ENCODE results near the gene UBE2I. TPM values are rescaled to one million over a fixed set of nuclear protein-coding genes. Genes with fewer than 3 reads are reported as not detected.

UBE2I gene
- 71.3 and 116 TPM in 2 replicates for total RNA-seq (2014; rRNA removed)
- Bru-seq, nascent RNA = percentile 80 among the genes with signal in this experiment
- percentile 93 among the genes with signal in this experiment for BruChase-seq, experiment 1, labeled RNA remaining after a 6-hour chase
- BruChase-seq, experiment 2, labeled RNA remaining after a 2-hour chase = percentile 89 among the genes with signal in this experiment
- long read RNA-seq, transcript UBE2I-203 (7 exons, 2,976 nt) = major isoform, 54 of 104 reads
- long read RNA-seq, partial matches to known transcripts = 13 of 104 reads
- long read RNA-seq, other reads (novel, unspliced or antisense) = 28 of 104 reads

DNA sequence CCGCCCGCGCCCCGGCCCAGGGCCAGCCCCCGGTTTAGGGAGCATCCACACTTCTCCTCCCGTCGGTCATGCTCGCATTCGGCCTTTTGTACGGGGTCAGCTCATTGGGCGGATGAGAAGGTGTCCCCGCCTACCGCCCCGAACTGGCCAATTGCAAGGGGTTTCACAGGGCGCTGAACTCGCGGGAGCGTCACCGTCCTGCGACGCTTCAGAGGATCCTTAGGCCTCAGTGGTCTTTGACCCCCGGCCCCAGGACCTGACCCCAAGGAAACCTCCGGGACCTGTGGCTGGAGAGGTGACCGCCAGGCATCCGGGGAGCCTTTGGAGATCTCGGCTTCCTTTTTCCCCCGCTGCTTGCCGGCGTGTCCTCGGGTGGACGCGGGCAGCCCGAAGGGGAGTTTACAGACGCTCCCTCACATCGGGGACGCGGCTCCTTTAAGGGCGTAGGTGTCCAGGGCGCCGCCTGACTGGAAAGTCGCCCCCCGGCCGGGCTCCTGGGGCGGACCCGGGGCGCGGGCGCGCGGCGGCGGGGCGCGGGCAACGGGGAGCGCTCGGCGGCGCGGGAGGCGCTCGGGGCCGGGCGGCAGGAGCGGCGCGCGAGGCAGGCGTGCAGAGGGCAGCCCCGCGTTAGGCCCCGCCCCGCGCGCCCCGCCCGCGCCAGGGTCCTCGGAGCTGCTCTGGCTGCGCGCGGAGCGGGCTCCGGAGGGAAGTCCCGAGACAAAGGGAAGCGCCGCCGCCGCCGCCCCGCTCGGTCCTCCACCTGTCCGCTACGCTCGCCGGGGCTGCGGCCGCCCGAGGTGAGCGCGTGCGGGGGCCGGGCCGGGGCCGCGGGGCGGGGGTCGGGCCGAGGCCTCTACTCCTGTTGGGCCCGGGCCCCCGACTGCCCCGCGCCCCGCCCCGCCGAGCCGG is at the start of gene UBE2I:
Gene UBE2I (plus strand): TSS at position 660 of the 909 bp plus-strand sequence. CDS start 4,395 bp downstream, outside the sequence.
- Histone ChIP-seq H3K4me2 (ENCODE audit: low read length) (peak within 1 kb of the TSS; percentile 100), H3F3A (ENCODE audit: low read length, unreplicated experiment) (no peaks in the 10 kb centered on the region), H3K27me3 (ENCODE audit: low read length) (no peaks in the 10 kb centered on the region), H3K27ac (ENCODE audit: low read length) (peak within 1 kb of the TSS; percentile 94), H2AFZ (ENCODE audit: low read length) (peak within 1 kb of the TSS; percentile 90), H3K9ac (ENCODE audit: low read length) (peak within 1 kb of the TSS; percentile 100), H3K4me3 (ENCODE audit: low read length) (peak within 1 kb of the TSS; percentile 85), H4K20me1 (ENCODE audit: low read length) (peaks cover 41% of the 10 kb centered on the region), H3K36me3 (ENCODE audit: low read depth, low read length) (peaks cover 11% of the 10 kb centered on the region; the same call in 1 of the 2 replicates), H3K79me2 (ENCODE audit: low read length) (peaks cover 44% of the 10 kb centered on the region), H3K9me2 (replicated peaks; ENCODE audit: low read length) (no peaks in the 10 kb centered on the region), H3K9me3 (ENCODE audit: low read length) (no peaks in the 10 kb centered on the region), H3K4me1 (ENCODE audit: insufficient read depth, low read length) (peaks cover 10% of the 10 kb centered on the region; the same call in 1 of the 2 replicates)
- peak; percentile 67 for ATAC-seq
- DNase-seq = peak; percentile 93
- intact Hi-C loops (cut with micrococcal nuclease) = no loop called here
- ChIA-PET POLR2A (ENCODE audit: unreplicated experiment) (interaction anchor here (0.6 kb wide), 1 partner anchor 474 kb away, joined by 4 read pairs; no protein-coding TSS in a partner anchor), CTCF (no interaction called here)
- no TSS peak for BruUV-seq (replicated peaks)
- TF ChIP-seq, protein P1, sequence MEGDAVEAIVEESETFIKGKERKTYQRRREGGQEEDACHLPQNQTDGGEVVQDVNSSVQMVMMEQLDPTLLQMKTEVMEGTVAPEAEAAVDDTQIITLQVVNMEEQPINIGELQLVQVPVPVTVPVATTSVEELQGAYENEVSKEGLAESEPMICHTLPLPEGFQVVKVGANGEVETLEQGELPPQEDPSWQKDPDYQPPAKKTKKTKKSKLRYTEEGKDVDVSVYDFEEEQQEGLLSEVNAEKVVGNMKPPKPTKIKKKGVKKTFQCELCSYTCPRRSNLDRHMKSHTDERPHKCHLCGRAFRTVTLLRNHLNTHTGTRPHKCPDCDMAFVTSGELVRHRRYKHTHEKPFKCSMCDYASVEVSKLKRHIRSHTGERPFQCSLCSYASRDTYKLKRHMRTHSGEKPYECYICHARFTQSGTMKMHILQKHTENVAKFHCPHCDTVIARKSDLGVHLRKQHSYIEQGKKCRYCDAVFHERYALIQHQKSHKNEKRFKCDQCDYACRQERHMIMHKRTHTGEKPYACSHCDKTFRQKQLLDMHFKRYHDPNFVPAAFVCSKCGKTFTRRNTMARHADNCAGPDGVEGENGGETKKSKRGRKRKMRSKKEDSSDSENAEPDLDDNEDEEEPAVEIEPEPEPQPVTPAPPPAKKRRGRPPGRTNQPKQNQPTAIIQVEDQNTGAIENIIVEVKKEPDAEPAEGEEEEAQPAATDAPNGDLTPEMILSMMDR (conservative IDR thresholded peaks at IDR 0.05; ENCODE audit: low read depth, low read length) = no peak
- TF ChIP-seq EZH2 (IDR thresholded peaks at IDR 0.05; ENCODE audit: low read length, unreplicated experiment) (no peak), EZH2phosphoT487 (IDR thresholded peaks at IDR 0.05; ENCODE audit: borderline replicate concordance, low read length) (no peak)

DNA sequence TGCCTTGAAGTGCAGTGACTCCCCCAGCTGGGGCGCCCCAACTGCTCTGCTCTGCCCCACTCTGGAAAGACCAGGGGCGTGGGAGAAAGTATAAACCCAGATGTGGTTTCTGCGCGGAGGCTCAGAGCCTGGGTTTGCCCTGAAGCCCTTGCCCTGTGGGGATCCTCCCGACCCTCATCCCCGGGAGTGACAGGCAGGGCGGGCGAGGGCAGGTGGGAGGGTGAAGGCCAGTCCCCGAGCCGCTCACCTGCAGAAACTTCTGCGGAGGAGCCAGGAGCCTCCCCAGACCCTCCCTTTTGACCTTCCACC is 49.7 kb upstream of the UBE2I start:
- DNase-seq (no peak), ATAC-seq (no peak)
- no peaks in the 10 kb centered on the region for H4K20me1 ChIP-seq (ENCODE audit: low read length)
- H2AFZ ChIP-seq (ENCODE audit: low read length) = no peak overlapping the region
- POLR2A ChIA-PET (ENCODE audit: unreplicated experiment) = no interaction called here
- H3F3A ChIP-seq (ENCODE audit: low read length, unreplicated experiment) = no peaks in the 10 kb centered on the region
- CTCF ChIA-PET = no interaction called here
- H3K4me3 ChIP-seq (ENCODE audit: low read length) = no peak overlapping the region
- intact Hi-C loops (cut with micrococcal nuclease) = no loop called here
- H3K4me1 ChIP-seq (ENCODE audit: insufficient read depth, low read length) = no peaks in the 10 kb centered on the region; the same call in 1 of the 2 replicates
- H3K9ac ChIP-seq (ENCODE audit: low read length) = no peak overlapping the region
- no peak for TF ChIP-seq EZH2 (IDR thresholded peaks at IDR 0.05; ENCODE audit: low read length, unreplicated experiment)
- TF ChIP-seq, protein P1 (conservative IDR thresholded peaks at IDR 0.05; ENCODE audit: low read depth, low read length) = no peak
- no peak for TF ChIP-seq EZH2phosphoT487 (IDR thresholded peaks at IDR 0.05; ENCODE audit: borderline replicate concordance, low read length)
- H3K36me3 ChIP-seq (ENCODE audit: low read depth, low read length) = no peaks in the 10 kb centered on the region
- no peaks in the 10 kb centered on the region for H3K9me3 ChIP-seq (ENCODE audit: low read length)
- no peaks in the 10 kb centered on the region for H3K9me2 ChIP-seq (replicated peaks; ENCODE audit: low read length)
- no peak overlapping the region for H3K27ac ChIP-seq (ENCODE audit: low read length)
- no TSS peak for BruUV-seq (replicated peaks)
- no peaks in the 10 kb centered on the region for H3K79me2 ChIP-seq (ENCODE audit: low read length)
- H3K27me3 ChIP-seq (ENCODE audit: low read length) = peaks cover 31% of the 10 kb centered on the region
- H3K4me2 ChIP-seq (ENCODE audit: low read length) = no peak overlapping the region

Measured in PC-3 (cell line).